Anterior cingulate cortex (tissue), 58 donors: ENCODE measurements around the gene UNK.
A peak's percentile ranks its signal among the peaks of the same experiment; 100 is the strongest.

ENCODE experiments used
- DNase-seq, 58 donors: peaks; one replicate each; lab custom pipeline; 2025; lab: John Stamatoyannopoulos, UW

UNK gene

GRCh38 chr17:75819116-75819515 is 34.5 kb downstream of the UNK start:
- DNase-seq: no peak

GRCh38 chr17:75819678-75820077 is 35.1 kb downstream of the UNK start:
- no peak for DNase-seq

- DNase-seq: no peak
These were observed 35.8 kb downstream of the UNK start for GRCh38 chr17:75820094-75821080.

GRCh38 chr17:75821552-75821951 is 36.9 kb downstream of the UNK start:
- no peak for DNase-seq

- peak in 3 of 58 donors; percentile 20 to 51 (median 41) for DNase-seq
These were observed 37.7 kb downstream of the UNK start for GRCh38 chr17:75822119-75822799.

- DNase-seq: no peak
These were observed 38.2 kb downstream of the UNK start for GRCh38 chr17:75822800-75823166.

GRCh38 chr17:75823257-75824041 is 38.8 kb downstream of the UNK start:
- no peak for DNase-seq

- DNase-seq: no peak
These were observed 39.5 kb downstream of the UNK start for GRCh38 chr17:75824050-75824552.

- no peak for DNase-seq
These were observed 40.1 kb downstream of the UNK start for GRCh38 chr17:75824666-75825065.

GRCh38 chr17:75825149-75825552 is 40.5 kb downstream of the UNK start:
- no peak for DNase-seq

- DNase-seq: no peak
These were observed 41.3 kb downstream of the UNK start for GRCh38 chr17:75825748-75826370.

GRCh38 chr17:75826561-75827307 is 42.1 kb downstream of the UNK start:
- DNase-seq: no peak

- peak in 53 of 58 donors; percentile 41 to 89 (median 68) for DNase-seq
These were observed 42.9 kb downstream of the UNK start for GRCh38 chr17:75827308-75828075.

- no peak for DNase-seq
These were observed 43.4 kb downstream of the UNK start for GRCh38 chr17:75828076-75828400.

- no peak for DNase-seq
These were observed 44.1 kb downstream of the UNK start for GRCh38 chr17:75828741-75829140.

GRCh38 chr17:75829747-75830146 is 45.1 kb downstream of the UNK start:
- no peak for DNase-seq

- no peak for DNase-seq
These were observed 45.8 kb downstream of the UNK start for GRCh38 chr17:75830164-75831031.

GRCh38 chr17:75831032-75831571 is 46.5 kb downstream of the UNK start:
- DNase-seq: no peak
